Medulla oblongata (tissue), 1 donor: ENCODE results near the gene DEPDC7.

Experiments used
- DNase-seq: peaks from one replicate; pipeline ENCODE4 v3.0.0-alpha.2; 2015; ENCODE audit errors: extremely low spot score

The DEPDC7 gene

GRCh38 chr11:33060271-33060670, 44.6 kb downstream of the DEPDC7 start:
- DNase-seq, result no peak

- DNase-seq, result no peak
These were observed 46.5 kb downstream of the DEPDC7 start for GRCh38 chr11:33062137-33062536.

GRCh38 chr11:33063326-33063881, 47.7 kb downstream of the DEPDC7 start:
- DNase-seq, result peak; percentile 33

- peak; percentile 39 for DNase-seq
These were observed 48.6 kb downstream of the DEPDC7 start for GRCh38 chr11:33064033-33064825.

GRCh38 chr11:33064866-33065265, 49.2 kb downstream of the DEPDC7 start:
- DNase-seq, result no peak

- peak; percentile 63 for DNase-seq
These were observed 49.9 kb downstream of the DEPDC7 start for GRCh38 chr11:33065445-33066178.

- no peak for DNase-seq
These were observed 51.6 kb downstream of the DEPDC7 start for GRCh38 chr11:33067294-33067693.

GRCh38 chr11:33068611-33069340, 53.1 kb downstream of the DEPDC7 start:
- no peak for DNase-seq

- DNase-seq, result no peak
These were observed 56.8 kb downstream of the DEPDC7 start for GRCh38 chr11:33072465-33072864.
